H9 (cell line): ENCODE results near the gene MX2. TPM values are rescaled to one million over a fixed set of nuclear protein-coding genes. Genes with fewer than 3 reads are reported as not detected.
A peak's percentile ranks its signal among the peaks of the same experiment; 100 is the strongest.

ENCODE experiments used
- DNase-seq: peaks from one replicate; pipeline ENCODE4 v3.0.0-alpha.2; 2017
- H2AFZ ChIP-seq: one replicate; pipeline ENCODE4 v1.6.1; 2013; ENCODE audit warnings: mild to moderate bottlenecking, low read length, control low read depth, moderate library complexity
- H2AK5ac ChIP-seq: 2 replicates; pipeline ENCODE4 v1.6.1; 2013; ENCODE audit warnings: low read length, control low read depth, mixed read lengths; ENCODE audit not compliant: insufficient read length
- H2BK120ac ChIP-seq: one replicate; pipeline ENCODE4 v1.6.1; 2013; ENCODE audit warnings: low read depth, mild to moderate bottlenecking, low read length, control low read depth, inconsistent platforms; ENCODE audit not compliant: poor library complexity, severe bottlenecking
- H2BK12ac ChIP-seq: 2 replicates; pipeline ENCODE4 v1.6.1; 2013; ENCODE audit warnings: low read length, control low read depth, mixed read lengths, low read depth; ENCODE audit not compliant: insufficient read length
- H2BK15ac ChIP-seq: 2 replicates; pipeline ENCODE4 v1.6.1; 2013; ENCODE audit warnings: low read depth, low read length, control low read depth
- H2BK20ac ChIP-seq: one replicate; pipeline ENCODE4 v1.6.1; 2013; ENCODE audit warnings: low read depth, mild to moderate bottlenecking, low read length, control low read depth, inconsistent platforms; ENCODE audit not compliant: poor library complexity, severe bottlenecking
- H2BK5ac ChIP-seq: 2 replicates; pipeline ENCODE4 v1.6.1; 2013; ENCODE audit warnings: low read length, control low read depth, mixed read lengths; ENCODE audit not compliant: insufficient read length
- H3K14ac ChIP-seq: 2 replicates; pipeline ENCODE4 v1.6.1; 2013; ENCODE audit warnings: low read length, control low read depth; ENCODE audit not compliant: insufficient read depth
- H3K18ac ChIP-seq: 2 replicates; pipeline ENCODE4 v1.6.1; 2013; ENCODE audit warnings: low read depth, mild to moderate bottlenecking, mixed read lengths, low read length, control low read depth; ENCODE audit not compliant: insufficient read length
- H3K23ac ChIP-seq: 2 replicates; pipeline ENCODE4 v1.6.1; 2013; ENCODE audit warnings: low read length, control low read depth, mixed read lengths, low read depth; ENCODE audit not compliant: insufficient read length
- H3K23me2 ChIP-seq: 2 replicates; pipeline ENCODE4 v1.6.1; 2013; ENCODE audit warnings: low read depth, mild to moderate bottlenecking, mixed read lengths, low read length, control low read depth; ENCODE audit not compliant: insufficient read length, poor library complexity, severe bottlenecking
- H3K27ac ChIP-seq: 2 replicates; pipeline ENCODE4 v1.5.1; 2013; ENCODE audit warnings: low read length, control low read depth, mixed read lengths, low read depth; ENCODE audit not compliant: insufficient read length
- H3K27me3 ChIP-seq: 2 replicates; pipeline ENCODE4 v1.6.1; 2013; ENCODE audit warnings: low read length, control low read depth, inconsistent platforms; ENCODE audit not compliant: insufficient read depth
- H3K4ac ChIP-seq: 2 replicates; pipeline ENCODE4 v1.6.1; 2013; ENCODE audit warnings: low read depth, mild to moderate bottlenecking, control low read depth, inconsistent platforms, low read length, moderate library complexity
- H3K4me1 ChIP-seq: 2 replicates; pipeline ENCODE4 v1.6.1; 2013; ENCODE audit warnings: low read length, control low read depth, inconsistent platforms; ENCODE audit not compliant: insufficient read depth
- H3K4me2 ChIP-seq: 2 replicates; pipeline ENCODE4 v1.6.1; 2013; ENCODE audit warnings: low read length, control low read depth, mixed read lengths; ENCODE audit not compliant: insufficient read length, insufficient read depth
- H3K56ac ChIP-seq: 2 replicates; pipeline ENCODE4 v1.6.1; 2013; ENCODE audit warnings: low read depth, mild to moderate bottlenecking, mixed read lengths, low read length, control low read depth; ENCODE audit not compliant: insufficient read length
- H3K79me1 ChIP-seq: 2 replicates; pipeline ENCODE4 v1.6.1; 2013; ENCODE audit warnings: low read depth, mild to moderate bottlenecking, moderate library complexity, low read length, control low read depth, inconsistent platforms; ENCODE audit not compliant: insufficient read depth, poor library complexity, severe bottlenecking
- H3K79me2 ChIP-seq: 2 replicates; pipeline ENCODE4 v1.6.1; 2013; ENCODE audit warnings: low read length, control low read depth, inconsistent platforms; ENCODE audit not compliant: insufficient read depth
- H3K9ac ChIP-seq: 2 replicates; pipeline ENCODE4 v1.6.1; 2013; ENCODE audit warnings: low read length, control low read depth, mixed read lengths; ENCODE audit not compliant: insufficient read length; ENCODE audit errors: extremely low read depth
- H3K9me3 ChIP-seq: one replicate; pipeline ENCODE4 v1.6.1; 2013; ENCODE audit warnings: low read depth, low read length, inconsistent platforms; ENCODE audit not compliant: control insufficient read depth
- H3T11ph ChIP-seq: one replicate; pipeline ENCODE4 v1.6.1; 2013; ENCODE audit warnings: mild to moderate bottlenecking, low read length, control low read depth, inconsistent platforms
- H4K20me1 ChIP-seq: one replicate; pipeline ENCODE4 v1.6.1; 2013; ENCODE audit not compliant: control insufficient read depth, insufficient read length, insufficient read depth
- H4K5ac ChIP-seq: 2 replicates; pipeline ENCODE4 v1.6.1; 2013; ENCODE audit warnings: low read depth, mild to moderate bottlenecking, mixed read lengths, low read length, control low read depth; ENCODE audit not compliant: insufficient read length
- H4K8ac ChIP-seq: replicated peaks from 2 replicates; pipeline ENCODE4 v1.6.1; 2013; ENCODE audit warnings: low read length, control low read depth, mixed read lengths, low read depth; ENCODE audit not compliant: insufficient read length
- H4K91ac ChIP-seq: 2 replicates; pipeline ENCODE4 v1.6.1; 2013; ENCODE audit warnings: low read depth, mild to moderate bottlenecking, moderate library complexity, mixed read lengths, low read length, control low read depth; ENCODE audit not compliant: insufficient read length
- H3K27ac Mint-ChIP-seq, 3 experiments: 2 replicates in 2 of 3; 3 replicates in 1 of 3; pipeline ENCODE4 v1.8.0; 2020 to 2021; ENCODE audit warnings: mixed read lengths in 3 of 3, mild to moderate bottlenecking in 1 of 3, moderate library complexity in 1 of 3
- H3K27me3 Mint-ChIP-seq: 2 replicates; pipeline ENCODE4 v1.8.0; 2021; ENCODE audit warnings: low read depth, mild to moderate bottlenecking, moderate library complexity, mixed read lengths
- H3K36me3 Mint-ChIP-seq, 3 experiments: 2 replicates in 2 of 3; 3 replicates in 1 of 3; pipeline ENCODE4 v1.8.0; 2020 to 2021; ENCODE audit warnings: low read depth in 3 of 3, mixed read lengths in 3 of 3; ENCODE audit not compliant: insufficient read depth in 1 of 3
- H3K4me1 Mint-ChIP-seq, 2 experiments: 2 replicates each; pipeline ENCODE4 v1.8.0; 2020; ENCODE audit warnings: mixed read lengths in 2 of 2
- H3K4me3 Mint-ChIP-seq, 2 experiments: 2 replicates in 1 of 2; 3 replicates in 1 of 2; pipeline ENCODE4 v1.8.0; 2020 to 2021; ENCODE audit warnings: mild to moderate bottlenecking in 2 of 2, mixed read lengths in 2 of 2, moderate library complexity in 1 of 2
- H3K9me3 Mint-ChIP-seq, 2 experiments: 2 replicates in 1 of 2; 3 replicates in 1 of 2; pipeline ENCODE4 v1.8.0; 2020; ENCODE audit warnings: mild to moderate bottlenecking in 2 of 2, mixed read lengths in 2 of 2, moderate library complexity in 1 of 2
- CTCF ChIP-seq: fragments of 200-600 bp; sonication (generic); conservative IDR thresholded peaks from 3 replicates; pipeline ENCODE4 v1.8.0; 2021; ENCODE audit warnings: antibody characterized with exemption, mild to moderate bottlenecking
- WGBS: extraction: QIAGEN DNeasy Blood & Tissue Kit; methylation state at CpG from one replicate; pipeline ENCODE4 v1.1.7; 2013; ENCODE audit warnings: missing lambda C conversion rate, low lambda C conversion rate, mixed read lengths; ENCODE audit not compliant: insufficient read length; ENCODE audit errors: extremely low coverage; 5-methylcytosine and 5-hydroxymethylcytosine counted together
- total RNA-seq: library from RNA; stranded (reverse); gene quantifications from 2 replicates; pipeline ENCODE4 v1.2.1, GENCODE V29; 2021

MX2 gene
- total RNA-seq, 1 experiment from 2014 or later: 1.8 TPM

GRCh38 chr21:41377715-41378114 lies 15.9 kb downstream of the MX2 start:
- H3K36me3 Mint-ChIP-seq: peaks cover 0 to 21% (median 5%) of the 10 kb centered on the region in 3 experiments; a peak in 3 of 7 replicates
- H3K4me1 Mint-ChIP-seq: peaks cover 11 to 13% of the 10 kb centered on the region in 2 experiments
- no peak overlapping the region for H3K18ac ChIP-seq
- no peak overlapping the region for H3K14ac ChIP-seq
- no peak overlapping the region for H4K91ac ChIP-seq
- no peak overlapping the region for H3K56ac ChIP-seq
- no peaks in the 10 kb centered on the region for H3K4me1 ChIP-seq
- no peaks in the 10 kb centered on the region for H3K79me1 ChIP-seq
- peak; percentile 61 for DNase-seq
- H3K79me2 ChIP-seq: no peaks in the 10 kb centered on the region
- H2AFZ ChIP-seq: no peak overlapping the region
- no peak overlapping the region for H4K8ac ChIP-seq
- H3K27ac ChIP-seq: no peak overlapping the region
- H3T11ph ChIP-seq: no peak overlapping the region
- no peaks in the 10 kb centered on the region for H4K20me1 ChIP-seq
- H2BK5ac ChIP-seq: no peak overlapping the region
- H3K9ac ChIP-seq: no peak overlapping the region
- H3K23me2 ChIP-seq: no peaks in the 10 kb centered on the region
- H3K27ac Mint-ChIP-seq: no peak overlapping the region
- peaks cover 2% of the 10 kb centered on the region; the same call in 1 of the 2 replicates for H3K27me3 Mint-ChIP-seq
- no peak overlapping the region for H3K4me3 Mint-ChIP-seq
- peaks cover 0 to 3% of the 10 kb centered on the region in 2 experiments; a peak in 3 of 5 replicates for H3K9me3 Mint-ChIP-seq
- H4K5ac ChIP-seq: no peak overlapping the region
- no peak overlapping the region for H3K4ac ChIP-seq
- no peak overlapping the region for H3K4me2 ChIP-seq
- no peak overlapping the region for H2BK12ac ChIP-seq
- no peaks in the 10 kb centered on the region for H3K9me3 ChIP-seq
- H2AK5ac ChIP-seq: no peak overlapping the region
- no CpG with 5 or more reads among the region's 16 CpGs for WGBS
- no peak for TF ChIP-seq CTCF
- H3K23ac ChIP-seq: no peak overlapping the region
- no peak overlapping the region for H2BK20ac ChIP-seq
- H2BK120ac ChIP-seq: no peak overlapping the region
- H2BK15ac ChIP-seq: no peak overlapping the region
- no peaks in the 10 kb centered on the region for H3K27me3 ChIP-seq
